ENCODE data around the gene MC1R.

GRCh38 chr16:89958596-89958995 lies 39.9 kb downstream of the MC1R start:
- TF ChIP-seq, protein P1, sequence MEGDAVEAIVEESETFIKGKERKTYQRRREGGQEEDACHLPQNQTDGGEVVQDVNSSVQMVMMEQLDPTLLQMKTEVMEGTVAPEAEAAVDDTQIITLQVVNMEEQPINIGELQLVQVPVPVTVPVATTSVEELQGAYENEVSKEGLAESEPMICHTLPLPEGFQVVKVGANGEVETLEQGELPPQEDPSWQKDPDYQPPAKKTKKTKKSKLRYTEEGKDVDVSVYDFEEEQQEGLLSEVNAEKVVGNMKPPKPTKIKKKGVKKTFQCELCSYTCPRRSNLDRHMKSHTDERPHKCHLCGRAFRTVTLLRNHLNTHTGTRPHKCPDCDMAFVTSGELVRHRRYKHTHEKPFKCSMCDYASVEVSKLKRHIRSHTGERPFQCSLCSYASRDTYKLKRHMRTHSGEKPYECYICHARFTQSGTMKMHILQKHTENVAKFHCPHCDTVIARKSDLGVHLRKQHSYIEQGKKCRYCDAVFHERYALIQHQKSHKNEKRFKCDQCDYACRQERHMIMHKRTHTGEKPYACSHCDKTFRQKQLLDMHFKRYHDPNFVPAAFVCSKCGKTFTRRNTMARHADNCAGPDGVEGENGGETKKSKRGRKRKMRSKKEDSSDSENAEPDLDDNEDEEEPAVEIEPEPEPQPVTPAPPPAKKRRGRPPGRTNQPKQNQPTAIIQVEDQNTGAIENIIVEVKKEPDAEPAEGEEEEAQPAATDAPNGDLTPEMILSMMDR (conservative IDR thresholded peaks at IDR 0.05; ENCODE audit: low read depth, low read length): no peak
- TF ChIP-seq EZH2 (IDR thresholded peaks at IDR 0.05; ENCODE audit: borderline replicate concordance, low read depth, low read length, poor library complexity, severe bottlenecking): no peak
